Neural cell (in vitro differentiated cells): ENCODE data around the gene MAGI2. TPM values are rescaled to one million over a fixed set of nuclear protein-coding genes. Genes with fewer than 3 reads are reported as not detected.

Experiments used
- H2AFZ ChIP-seq: fragments of 200-600, 300-800 bp; sonication (generic), shearing (Covaris generic); 2 replicates; pipeline ENCODE4 v1.6.0; 2014; ENCODE audit warnings: low read depth, mild to moderate bottlenecking, antibody characterized with exemption, low read length, moderate library complexity
- H3F3A ChIP-seq: fragments of 200-600 bp; shearing (Covaris generic); 2 replicates; pipeline ENCODE4 v1.6.1; 2016; ENCODE audit warnings: mild to moderate bottlenecking, moderate library complexity, mixed read lengths, antibody characterized with exemption, low read length; ENCODE audit not compliant: insufficient read depth, poor library complexity, severe bottlenecking
- H3K27ac ChIP-seq: fragments of 200-600, 300-800 bp; sonication (generic), shearing (Covaris generic); 2 replicates; pipeline ENCODE4 v1.5.1; 2014; ENCODE audit warnings: mild to moderate bottlenecking, low read length, moderate library complexity
- H3K27me3 ChIP-seq: fragments of 300-800, 200-600 bp; sonication (generic), shearing (Covaris generic); 2 replicates; pipeline ENCODE4 v1.6.0; 2014; ENCODE audit warnings: mild to moderate bottlenecking, low read depth, low read length, moderate library complexity; ENCODE audit not compliant: insufficient read depth
- H3K36me3 ChIP-seq: fragments of 300-800, 200-600 bp; sonication (generic), shearing (Covaris generic); 2 replicates; pipeline ENCODE4 v1.5.1; 2014; ENCODE audit warnings: mild to moderate bottlenecking, antibody characterized with exemption, low read length, moderate library complexity; ENCODE audit not compliant: insufficient read depth
- H3K4me2 ChIP-seq: fragments of 300-800, 200-600 bp; sonication (generic), shearing (Covaris generic); 2 replicates; pipeline ENCODE4 v1.6.0; 2014; ENCODE audit warnings: mild to moderate bottlenecking, low read length
- H3K4me3 ChIP-seq: fragments of 300-800, 200-600 bp; sonication (generic), shearing (Covaris generic); 2 replicates; pipeline ENCODE4 v1.5.1; 2014; ENCODE audit warnings: mild to moderate bottlenecking, low read length, moderate library complexity
- H3K79me2 ChIP-seq: fragments of 200-600 bp; shearing (Covaris generic); replicated peaks from 2 replicates; pipeline ENCODE4 v1.6.0; 2014; ENCODE audit warnings: mild to moderate bottlenecking, low read length, moderate library complexity; ENCODE audit not compliant: insufficient read depth
- H3K9ac ChIP-seq: fragments of 300-800, 200-600 bp; sonication (generic), shearing (Covaris generic); 2 replicates; pipeline ENCODE4 v1.6.1; 2016; ENCODE audit warnings: mild to moderate bottlenecking, low read length, mixed read lengths
- H3K9me2 ChIP-seq: fragments of 200-600 bp; shearing (Covaris generic); 2 replicates; pipeline ENCODE4 v1.6.1; 2016; ENCODE audit warnings: mild to moderate bottlenecking, low read length, mixed read lengths; ENCODE audit not compliant: insufficient read depth
- H3K9me3 ChIP-seq: fragments of 200-600, 300-800 bp; sonication (generic), shearing (Covaris generic); 2 replicates; pipeline ENCODE4 v1.6.1; 2016; ENCODE audit warnings: mild to moderate bottlenecking, mixed run types, low read length, moderate library complexity, mixed read lengths
- H4K20me1 ChIP-seq: fragments of 200-600 bp; shearing (Covaris generic); 2 replicates; pipeline ENCODE4 v1.6.1; 2016; ENCODE audit warnings: mild to moderate bottlenecking, mixed run types; ENCODE audit not compliant: insufficient read depth
- EP300 ChIP-seq: fragments of 450-650 bp; conservative IDR thresholded peaks from 2 replicates; pipeline ENCODE4 v1.6.1; 2014; ENCODE audit warnings: antibody characterized with exemption, mild to moderate bottlenecking, moderate library complexity; ENCODE audit not compliant: poor library complexity, severe bottlenecking
- EZH2 ChIP-seq: fragments of 200-600, 300-800 bp; shearing (Covaris generic), sonication (generic); IDR thresholded peaks from 2 replicates; pipeline ENCODE4 v1.6.1; 2014; ENCODE audit warnings: antibody characterized with exemption, low read length, borderline replicate concordance, mild to moderate bottlenecking; ENCODE audit not compliant: insufficient read depth, poor library complexity, severe bottlenecking
- MXI1 ChIP-seq: fragments of 450-650 bp; conservative IDR thresholded peaks from 2 replicates; pipeline ENCODE4 v1.6.1; 2014; ENCODE audit warnings: antibody characterized with exemption, mild to moderate bottlenecking; ENCODE audit not compliant: poor library complexity, severe bottlenecking
- POLR2AphosphoS5 ChIP-seq: IDR thresholded peaks from 2 replicates; pipeline ENCODE4 v1.6.1; 2012
- RAD21 ChIP-seq: fragments of 450-650 bp; conservative IDR thresholded peaks from 2 replicates; pipeline ENCODE4 v1.6.1; 2014; ENCODE audit warnings: antibody characterized with exemption, mild to moderate bottlenecking, moderate library complexity
- SMC3 ChIP-seq: fragments of 450-650 bp; conservative IDR thresholded peaks from 2 replicates; pipeline ENCODE4 v1.6.1; 2014; ENCODE audit warnings: antibody characterized with exemption, mild to moderate bottlenecking, moderate library complexity; ENCODE audit not compliant: poor library complexity
- TAF1 ChIP-seq: IDR thresholded peaks from 2 replicates; pipeline ENCODE4 v1.6.1; 2012; ENCODE audit warnings: low read depth
- polyA plus RNA-seq: library from polyadenylated mRNA; depleted of rRNA; stranded (reverse); fragments of >200 nt; gene quantifications from 2 replicates; pipeline ENCODE4 v1.2.3, GENCODE V29; 2014
- TF ChIP-seq, protein P1 (sequence below): fragments of 450-650 bp; IDR thresholded peaks from 2 replicates; pipeline ENCODE4 v1.5.1; 2014; ENCODE audit warnings: antibody characterized with exemption, mild to moderate bottlenecking, moderate library complexity; ENCODE audit not compliant: poor library complexity, severe bottlenecking
- TF ChIP-seq, protein P2 (sequence below): IDR thresholded peaks from 2 replicates; pipeline ENCODE4 v1.6.1; 2012; ENCODE audit warnings: borderline replicate concordance

Gene MAGI2
- polyA plus RNA-seq, 1 donor from 2014 or later: 19.3 TPM

GRCh38 chr7:78359836-78360235 lies 1093.6 kb downstream of the MAGI2 start:
- H3K9me3 ChIP-seq: no peaks in the 10 kb centered on the region
- H2AFZ ChIP-seq: no peak overlapping the region
- no peaks in the 10 kb centered on the region for H3K36me3 ChIP-seq
- TF ChIP-seq EZH2: no peak
- TF ChIP-seq POLR2AphosphoS5: no peak
- TF ChIP-seq, protein P1, sequence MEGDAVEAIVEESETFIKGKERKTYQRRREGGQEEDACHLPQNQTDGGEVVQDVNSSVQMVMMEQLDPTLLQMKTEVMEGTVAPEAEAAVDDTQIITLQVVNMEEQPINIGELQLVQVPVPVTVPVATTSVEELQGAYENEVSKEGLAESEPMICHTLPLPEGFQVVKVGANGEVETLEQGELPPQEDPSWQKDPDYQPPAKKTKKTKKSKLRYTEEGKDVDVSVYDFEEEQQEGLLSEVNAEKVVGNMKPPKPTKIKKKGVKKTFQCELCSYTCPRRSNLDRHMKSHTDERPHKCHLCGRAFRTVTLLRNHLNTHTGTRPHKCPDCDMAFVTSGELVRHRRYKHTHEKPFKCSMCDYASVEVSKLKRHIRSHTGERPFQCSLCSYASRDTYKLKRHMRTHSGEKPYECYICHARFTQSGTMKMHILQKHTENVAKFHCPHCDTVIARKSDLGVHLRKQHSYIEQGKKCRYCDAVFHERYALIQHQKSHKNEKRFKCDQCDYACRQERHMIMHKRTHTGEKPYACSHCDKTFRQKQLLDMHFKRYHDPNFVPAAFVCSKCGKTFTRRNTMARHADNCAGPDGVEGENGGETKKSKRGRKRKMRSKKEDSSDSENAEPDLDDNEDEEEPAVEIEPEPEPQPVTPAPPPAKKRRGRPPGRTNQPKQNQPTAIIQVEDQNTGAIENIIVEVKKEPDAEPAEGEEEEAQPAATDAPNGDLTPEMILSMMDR: no peak
- TF ChIP-seq TAF1: no peak
- TF ChIP-seq RAD21: no peak
- no peaks in the 10 kb centered on the region for H4K20me1 ChIP-seq
- no peaks in the 10 kb centered on the region for H3K79me2 ChIP-seq
- H3K9ac ChIP-seq: no peak overlapping the region
- no peaks in the 10 kb centered on the region for H3K9me2 ChIP-seq
- no peaks in the 10 kb centered on the region for H3K27me3 ChIP-seq
- no peaks in the 10 kb centered on the region for H3F3A ChIP-seq
- H3K27ac ChIP-seq: no peak overlapping the region
- H3K4me3 ChIP-seq: no peak overlapping the region
- H3K4me2 ChIP-seq: no peak overlapping the region

DNA sequence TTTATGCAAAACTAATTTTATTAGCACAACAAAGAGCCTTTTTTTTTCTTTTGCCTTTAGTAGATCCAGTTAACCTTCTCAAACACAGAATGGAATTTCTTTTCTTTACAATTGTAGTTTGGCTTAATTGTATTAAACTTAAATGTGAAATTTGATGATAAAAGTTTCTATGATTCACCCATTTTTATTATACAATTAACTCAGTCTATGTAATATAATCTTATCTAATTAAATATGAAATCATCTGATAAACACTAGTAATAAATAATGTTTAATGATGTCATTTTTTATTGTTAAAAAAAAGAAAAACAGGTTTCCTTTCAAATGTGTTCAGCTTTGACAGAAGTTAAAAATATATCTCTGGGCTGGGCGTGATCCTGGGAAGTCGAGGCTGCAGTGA lies 1095.8 kb downstream of the MAGI2 start:
- Histone ChIP-seq H3F3A (no peaks in the 10 kb centered on the region), H2AFZ (no peak overlapping the region), H3K27me3 (no peaks in the 10 kb centered on the region), H3K79me2 (no peaks in the 10 kb centered on the region), H3K9ac (no peak overlapping the region), H4K20me1 (no peaks in the 10 kb centered on the region), H3K27ac (no peak overlapping the region), H3K9me2 (no peaks in the 10 kb centered on the region), H3K4me3 (no peak overlapping the region), H3K36me3 (no peaks in the 10 kb centered on the region), H3K9me3 (no peaks in the 10 kb centered on the region), H3K4me2 (no peak overlapping the region)
- TF ChIP-seq POLR2AphosphoS5: no peak
- TF ChIP-seq EZH2: no peak
- TF ChIP-seq, protein P1: no peak
- no peak for TF ChIP-seq SMC3
- TF ChIP-seq RAD21: no peak
- TF ChIP-seq TAF1: no peak
- TF ChIP-seq, protein P2, sequence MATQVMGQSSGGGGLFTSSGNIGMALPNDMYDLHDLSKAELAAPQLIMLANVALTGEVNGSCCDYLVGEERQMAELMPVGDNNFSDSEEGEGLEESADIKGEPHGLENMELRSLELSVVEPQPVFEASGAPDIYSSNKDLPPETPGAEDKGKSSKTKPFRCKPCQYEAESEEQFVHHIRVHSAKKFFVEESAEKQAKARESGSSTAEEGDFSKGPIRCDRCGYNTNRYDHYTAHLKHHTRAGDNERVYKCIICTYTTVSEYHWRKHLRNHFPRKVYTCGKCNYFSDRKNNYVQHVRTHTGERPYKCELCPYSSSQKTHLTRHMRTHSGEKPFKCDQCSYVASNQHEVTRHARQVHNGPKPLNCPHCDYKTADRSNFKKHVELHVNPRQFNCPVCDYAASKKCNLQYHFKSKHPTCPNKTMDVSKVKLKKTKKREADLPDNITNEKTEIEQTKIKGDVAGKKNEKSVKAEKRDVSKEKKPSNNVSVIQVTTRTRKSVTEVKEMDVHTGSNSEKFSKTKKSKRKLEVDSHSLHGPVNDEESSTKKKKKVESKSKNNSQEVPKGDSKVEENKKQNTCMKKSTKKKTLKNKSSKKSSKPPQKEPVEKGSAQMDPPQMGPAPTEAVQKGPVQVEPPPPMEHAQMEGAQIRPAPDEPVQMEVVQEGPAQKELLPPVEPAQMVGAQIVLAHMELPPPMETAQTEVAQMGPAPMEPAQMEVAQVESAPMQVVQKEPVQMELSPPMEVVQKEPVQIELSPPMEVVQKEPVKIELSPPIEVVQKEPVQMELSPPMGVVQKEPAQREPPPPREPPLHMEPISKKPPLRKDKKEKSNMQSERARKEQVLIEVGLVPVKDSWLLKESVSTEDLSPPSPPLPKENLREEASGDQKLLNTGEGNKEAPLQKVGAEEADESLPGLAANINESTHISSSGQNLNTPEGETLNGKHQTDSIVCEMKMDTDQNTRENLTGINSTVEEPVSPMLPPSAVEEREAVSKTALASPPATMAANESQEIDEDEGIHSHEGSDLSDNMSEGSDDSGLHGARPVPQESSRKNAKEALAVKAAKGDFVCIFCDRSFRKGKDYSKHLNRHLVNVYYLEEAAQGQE: no peak
- no peak for TF ChIP-seq EP300
- TF ChIP-seq MXI1: no peak
